Suppressor macrophage (primary cell): ENCODE measurements around the gene MPIG6B.
A peak's percentile ranks its signal among the peaks of the same experiment; 100 is the strongest.

Experiments
- DNase-seq, 4 experiments: peaks; one replicate each; pipeline ENCODE4 v3.0.0-alpha.2; 2020 to 2022

Gene MPIG6B

GRCh38 chr6:31768363-31769257 is 45.4 kb downstream of the MPIG6B start:
- peak; percentile 72 to 90 (median 83) for DNase-seq

GRCh38 chr6:31769684-31770371 is 46.7 kb downstream of the MPIG6B start:
- peak; percentile 83 to 91 (median 88) for DNase-seq

- no peak for DNase-seq
These were observed 47.7 kb downstream of the MPIG6B start for GRCh38 chr6:31770860-31771259.

- peak in 2 of 4 experiments; percentile 24 to 36 for DNase-seq
These were observed 48.8 kb downstream of the MPIG6B start for GRCh38 chr6:31771992-31772358.

GRCh38 chr6:31775184-31775583 is 52.0 kb downstream of the MPIG6B start:
- no peak for DNase-seq

- DNase-seq: no peak
These were observed 52.7 kb downstream of the MPIG6B start for GRCh38 chr6:31775633-31776484.
